ENCODE results near the gene CARNS1.

DNA sequence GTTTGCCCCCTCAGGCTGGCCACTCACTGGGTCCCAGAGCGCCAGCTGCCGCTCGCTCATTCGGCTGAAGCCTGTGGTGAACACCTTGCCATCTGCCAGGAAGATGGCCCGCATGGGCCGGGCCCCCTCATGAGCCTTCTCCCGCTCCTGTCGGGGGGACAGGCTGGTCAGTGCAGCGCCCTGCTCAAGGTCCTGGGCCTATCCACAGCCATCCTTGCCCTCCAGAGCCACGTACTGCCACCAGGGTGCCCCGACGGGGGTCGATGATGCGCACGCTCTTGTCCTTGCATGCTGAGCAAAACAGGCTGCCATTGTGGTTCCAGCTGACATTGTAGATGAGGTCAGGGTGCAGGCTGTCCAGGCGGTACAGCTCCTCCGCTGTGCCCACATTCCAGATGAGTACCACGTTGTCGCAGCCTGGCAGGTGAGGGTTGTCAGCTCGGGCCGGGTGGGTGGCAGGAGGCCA lies 25.7 kb downstream of the CARNS1 start:
- no peak for TF ChIP-seq CTCF (IDR thresholded peaks at IDR 0.05)
- TF ChIP-seq POLR2A (IDR thresholded peaks at IDR 0.05): no peak

Data from esophagus squamous epithelium (tissue), 4 donors.